Endometrial microvascular endothelial cells (primary cell): Measurements from ENCODE around the gene LHX3. TPM values are rescaled to one million over a fixed set of nuclear protein-coding genes. Genes with fewer than 3 reads are reported as not detected.

Experiments used
- in situ Hi-C: cut with HindIII; loops from 2 replicates; pipeline ENCODE4 v1.10.0; 2017; ENCODE audit warnings: low sequenced_read_pairs, low pct_unique_long_range_greater_than_20kb; ENCODE audit errors: inconsistent ontology term
- total RNA-seq: library from RNA; depleted of rRNA; stranded (reverse); fragments of >200 nt; gene quantifications from one replicate; pipeline ENCODE4 v1.2.3, GENCODE V29; 2015; ENCODE audit errors: inconsistent ontology term

Gene LHX3
- total RNA-seq, 1 donor from 2014 or later = not detected

DNA sequence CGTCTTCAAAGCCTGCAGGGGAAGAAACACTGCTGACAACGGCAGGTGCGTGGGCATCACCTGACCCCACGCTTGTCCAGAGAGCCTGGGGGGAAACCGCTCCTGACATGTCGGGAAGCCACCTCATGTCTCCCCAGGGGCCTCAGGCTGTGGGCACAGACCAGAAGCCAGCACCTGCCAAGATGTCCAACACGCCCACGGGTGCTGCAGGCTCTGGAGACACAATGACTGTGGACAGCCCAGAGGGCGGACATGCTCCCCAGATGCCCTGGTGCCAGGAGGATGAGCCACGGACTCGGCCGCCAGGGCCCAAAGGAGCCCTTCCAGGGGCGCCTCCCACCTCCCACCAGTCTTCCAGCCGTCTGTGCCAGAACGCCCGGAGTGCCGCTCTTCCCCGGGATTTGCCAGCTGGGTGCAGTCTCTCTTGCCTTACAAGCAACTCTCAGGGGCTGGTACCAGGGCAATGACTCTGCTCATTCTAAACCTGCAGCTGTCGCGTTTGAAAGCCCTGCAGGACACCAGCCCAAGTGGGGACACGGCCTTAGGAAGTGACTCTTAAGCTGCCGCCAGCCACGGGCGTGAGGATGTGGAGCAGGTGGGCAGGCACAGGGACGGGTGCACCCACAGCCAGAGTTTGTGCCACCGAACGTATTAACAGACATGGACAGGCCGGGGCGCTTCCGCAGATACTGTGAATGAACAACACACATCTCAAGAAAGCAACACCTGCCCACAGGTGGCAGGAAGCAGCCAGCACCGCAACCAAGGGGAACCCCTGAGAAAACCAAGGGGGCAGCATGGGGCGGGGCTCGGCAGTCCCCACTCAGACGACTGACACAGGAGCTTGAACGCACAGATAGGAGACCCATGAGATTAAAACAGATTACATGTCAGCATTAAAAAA lies 6.8 kb upstream of the LHX3 start:
- in situ Hi-C loops = no loop called here

DNA sequence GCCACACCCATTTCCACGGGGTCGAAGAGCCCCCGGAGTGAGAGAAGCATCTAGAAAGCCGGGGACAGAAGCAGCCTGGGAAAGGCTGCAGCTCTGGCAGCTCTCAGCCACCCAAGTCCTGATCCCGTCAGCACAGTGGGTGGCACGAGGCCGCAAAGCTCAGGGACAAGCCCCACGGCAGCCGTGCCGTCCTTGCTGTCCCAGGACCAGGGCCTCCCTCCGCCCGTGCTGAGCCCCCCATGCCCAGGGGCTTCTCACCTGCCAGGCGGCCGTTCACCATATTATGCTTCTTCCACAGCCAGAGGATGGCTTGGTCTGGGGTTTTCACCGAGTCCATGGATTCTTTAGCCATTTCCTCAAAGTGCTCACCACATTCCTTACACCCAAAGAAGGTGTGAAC lies 6.1 kb upstream of the LHX3 start:
- in situ Hi-C loops = no loop called here

DNA sequence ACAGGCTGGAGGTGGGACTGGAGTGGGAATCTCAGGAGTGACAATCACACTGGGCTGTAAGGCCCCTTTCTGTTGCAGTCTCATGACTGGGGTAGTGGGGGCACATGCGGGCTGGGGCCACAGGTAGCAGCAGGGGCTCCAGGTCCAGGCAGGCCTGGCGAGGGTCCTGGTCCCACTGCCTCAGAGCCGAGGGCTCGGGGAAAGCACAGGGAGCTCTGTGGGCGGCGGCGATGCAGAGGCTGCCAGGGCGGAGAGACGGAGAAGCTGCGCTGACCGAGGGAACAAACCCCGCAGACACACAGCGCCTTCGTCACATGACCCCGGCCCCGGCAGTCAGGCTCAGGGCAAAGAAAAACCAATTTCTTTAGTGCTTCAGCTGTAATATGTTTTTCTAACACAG lies 5.3 kb upstream of the LHX3 start:
- in situ Hi-C loops = no loop called here

DNA sequence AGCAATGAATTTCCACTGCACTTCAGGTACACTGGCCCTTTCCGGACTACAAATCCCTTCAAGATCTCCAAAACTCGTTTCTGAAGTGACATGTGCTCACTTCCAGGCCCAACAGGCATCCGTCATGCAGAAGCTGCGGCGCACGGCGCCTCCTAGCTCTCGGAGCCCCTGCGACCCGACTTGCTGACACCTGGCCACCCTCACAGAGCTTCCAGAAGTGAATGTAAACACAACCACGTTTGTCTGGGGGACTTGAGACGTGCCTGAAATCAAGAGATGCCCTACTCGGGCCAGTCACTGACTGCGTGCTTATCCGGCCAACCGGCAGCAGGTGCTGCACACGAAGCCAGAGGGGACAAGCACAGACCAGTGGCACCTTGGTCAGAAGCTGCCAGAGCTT lies 4.9 kb upstream of the LHX3 start:
- in situ Hi-C loops = no loop called here

DNA sequence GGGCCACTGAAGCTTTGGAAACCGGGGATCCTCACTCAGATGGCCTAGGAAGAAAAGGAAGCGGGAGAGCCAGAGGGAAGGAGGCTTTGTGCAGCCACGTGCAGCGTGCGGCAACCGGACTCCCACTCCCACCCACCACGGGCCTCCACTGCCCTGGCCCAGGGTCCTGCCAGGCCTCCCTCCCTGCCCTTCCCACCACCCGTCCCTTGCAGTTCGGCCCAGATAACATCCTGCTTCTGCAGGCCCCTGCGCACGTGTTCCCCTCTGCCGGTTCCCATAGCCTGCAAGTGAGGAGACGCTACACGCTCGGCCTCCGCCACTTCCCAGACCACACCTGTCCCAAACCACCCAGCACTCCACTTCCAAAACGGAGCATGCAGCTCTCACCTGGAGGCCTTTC lies 4.3 kb upstream of the LHX3 start:
- in situ Hi-C loops = no loop called here

DNA sequence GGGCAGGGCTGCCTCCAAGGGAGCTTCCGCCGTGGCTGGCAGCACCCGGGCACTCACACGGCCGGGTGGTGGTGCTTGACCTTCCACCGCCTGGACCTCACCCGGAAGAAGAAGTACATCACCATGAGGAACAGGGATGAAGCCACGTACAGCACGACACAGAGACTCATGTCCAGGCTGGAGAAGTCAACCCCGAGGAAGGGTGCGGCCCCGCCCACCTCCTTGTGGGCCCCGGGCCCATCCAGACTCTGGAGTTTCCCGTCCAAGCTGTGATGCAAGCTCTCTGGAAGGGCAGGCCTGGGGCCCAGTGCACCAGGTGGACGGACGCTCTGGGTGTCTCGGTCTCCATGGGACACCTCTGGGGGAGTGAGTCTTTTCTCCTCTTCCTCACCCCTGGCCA lies 3.7 kb upstream of the LHX3 start:
- in situ Hi-C loops = no loop called here

DNA sequence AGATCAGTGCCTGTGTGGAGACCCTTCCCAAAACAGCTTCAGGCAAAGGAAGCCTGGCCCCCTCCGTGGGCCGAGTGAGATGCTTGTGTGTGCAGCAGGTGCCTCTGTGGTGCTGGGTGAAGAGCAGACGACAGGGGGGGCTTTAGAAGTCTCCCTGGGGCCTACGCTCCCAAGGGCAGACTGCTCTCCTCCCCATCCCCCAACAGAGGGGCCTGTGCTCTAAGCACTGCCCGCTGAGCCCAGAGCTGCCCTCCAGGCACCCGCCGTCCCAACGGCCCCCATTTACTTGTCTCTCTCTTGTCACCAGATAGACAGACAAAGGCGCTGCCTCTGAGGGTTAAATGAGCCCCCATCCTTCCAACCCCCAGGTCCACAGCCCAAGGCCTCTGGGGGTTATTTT lies 2.7 kb upstream of the LHX3 start:
- in situ Hi-C loops = no loop called here

DNA sequence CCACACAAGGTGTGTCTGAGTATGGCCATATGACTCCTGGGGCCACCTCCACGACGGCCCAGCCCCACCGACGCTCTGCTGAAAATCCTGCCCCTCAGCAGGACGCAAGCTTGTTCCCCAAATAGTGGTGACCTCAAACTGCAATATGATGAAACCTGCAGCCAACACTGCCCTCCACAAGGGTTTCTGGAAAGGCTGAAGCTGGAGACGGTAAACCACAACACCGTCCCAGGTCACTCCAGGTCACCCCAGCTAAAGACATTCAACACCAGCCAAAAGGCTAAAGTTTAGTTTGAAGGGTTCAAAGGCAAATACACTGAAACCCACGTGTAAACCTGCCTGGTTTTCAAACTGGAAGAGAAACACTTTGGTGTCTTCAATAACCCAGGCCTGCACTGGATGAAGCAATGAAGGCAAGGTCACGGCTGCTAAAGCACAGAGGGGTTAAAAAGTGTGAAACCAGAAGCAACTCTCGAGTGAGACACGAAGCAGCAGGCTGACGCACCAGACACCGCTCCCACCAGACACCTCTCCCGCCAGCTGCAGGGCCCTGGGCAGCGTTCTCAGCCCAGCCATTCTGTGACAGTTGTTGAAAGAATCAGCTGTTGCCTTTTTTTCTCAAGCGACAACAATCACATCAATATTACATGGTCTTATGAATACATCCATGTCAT lies 1.8 kb upstream of the LHX3 start:
- in situ Hi-C loops = no loop called here

DNA sequence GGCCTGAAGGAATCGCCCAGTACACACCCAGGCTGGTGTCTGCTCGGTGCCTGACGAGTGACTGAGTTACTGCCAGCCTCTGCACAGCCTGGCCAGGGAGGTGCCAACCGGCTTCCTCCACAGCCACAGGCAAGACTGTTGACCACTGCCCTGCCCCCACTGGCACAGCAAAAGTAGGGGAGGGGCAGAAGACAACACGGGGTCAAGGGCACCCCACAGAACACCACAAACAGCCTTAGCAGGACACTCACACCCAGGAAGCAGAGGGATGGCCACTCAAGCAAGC lies 722 bp upstream of the LHX3 start:
- in situ Hi-C loops = no loop called here

DNA sequence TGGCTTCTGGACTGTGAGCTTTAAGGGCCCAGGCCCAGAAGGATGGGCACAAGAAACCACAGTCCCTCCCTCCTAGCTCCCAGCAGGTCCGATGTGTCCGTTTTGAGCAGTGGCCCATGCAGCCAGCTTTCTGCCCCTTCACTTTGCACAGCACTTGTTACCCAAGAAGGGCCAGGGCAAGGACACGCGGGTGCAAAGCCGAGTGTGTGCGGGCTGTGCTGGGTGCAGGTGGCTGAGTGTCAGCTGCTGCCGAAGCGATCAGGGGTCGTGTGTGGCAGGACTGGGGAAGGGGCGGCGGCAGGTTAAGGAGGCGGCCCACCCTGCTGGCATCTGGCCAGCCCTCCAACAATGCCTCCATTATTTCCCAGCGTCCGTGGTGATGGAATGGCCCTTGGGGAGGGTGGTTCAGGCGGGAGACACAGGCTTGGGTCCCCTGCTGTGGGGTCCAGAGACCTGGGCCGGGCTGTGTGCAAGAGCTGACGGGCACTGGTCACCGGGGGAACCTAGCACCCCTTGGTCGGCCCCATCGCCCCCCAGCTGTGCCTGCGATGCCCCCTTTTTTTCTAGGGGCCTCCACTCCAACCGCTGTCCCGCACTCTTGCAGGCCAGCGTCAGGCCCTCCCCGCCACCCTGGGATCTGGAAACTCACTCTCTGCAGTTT lies 653 bp downstream of the LHX3 start:
- in situ Hi-C loops = no loop called here

DNA sequence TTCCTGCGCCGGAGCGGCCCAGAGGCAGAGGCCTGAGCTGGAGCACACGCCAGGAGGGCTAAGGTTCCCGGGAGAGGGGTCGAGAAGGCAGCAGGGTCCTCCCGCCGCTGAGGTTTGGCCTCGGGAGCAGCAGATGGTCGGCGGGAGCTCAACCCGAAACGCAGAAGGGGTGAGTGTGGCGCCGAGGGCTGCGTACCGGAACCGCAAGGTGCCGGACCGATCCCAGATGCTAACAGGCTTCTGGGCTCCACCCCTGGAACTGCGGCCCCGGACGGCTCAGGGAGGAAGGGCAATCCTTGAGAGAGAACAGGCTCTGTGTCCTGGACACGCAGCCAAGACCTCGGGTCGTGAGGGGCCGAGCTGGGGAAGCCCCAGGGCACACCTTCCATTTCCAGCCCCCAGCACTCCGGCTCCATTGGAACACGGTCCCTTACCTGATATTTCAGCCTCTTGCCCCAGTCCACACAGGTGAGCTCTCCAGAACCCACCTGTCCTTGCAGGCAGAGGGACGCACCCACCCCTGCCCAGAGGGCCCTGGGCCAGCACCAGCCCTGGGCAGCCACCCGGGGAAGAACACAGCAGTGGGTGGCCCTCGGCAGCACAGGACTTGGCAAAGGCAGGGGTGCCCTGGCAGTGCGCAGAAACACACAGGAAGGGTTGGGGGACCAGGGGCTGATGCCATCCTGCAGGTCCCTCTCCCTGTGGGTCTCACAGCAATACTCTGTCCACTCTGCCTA lies 1.4 kb downstream of the LHX3 start:
- in situ Hi-C loops = no loop called here

DNA sequence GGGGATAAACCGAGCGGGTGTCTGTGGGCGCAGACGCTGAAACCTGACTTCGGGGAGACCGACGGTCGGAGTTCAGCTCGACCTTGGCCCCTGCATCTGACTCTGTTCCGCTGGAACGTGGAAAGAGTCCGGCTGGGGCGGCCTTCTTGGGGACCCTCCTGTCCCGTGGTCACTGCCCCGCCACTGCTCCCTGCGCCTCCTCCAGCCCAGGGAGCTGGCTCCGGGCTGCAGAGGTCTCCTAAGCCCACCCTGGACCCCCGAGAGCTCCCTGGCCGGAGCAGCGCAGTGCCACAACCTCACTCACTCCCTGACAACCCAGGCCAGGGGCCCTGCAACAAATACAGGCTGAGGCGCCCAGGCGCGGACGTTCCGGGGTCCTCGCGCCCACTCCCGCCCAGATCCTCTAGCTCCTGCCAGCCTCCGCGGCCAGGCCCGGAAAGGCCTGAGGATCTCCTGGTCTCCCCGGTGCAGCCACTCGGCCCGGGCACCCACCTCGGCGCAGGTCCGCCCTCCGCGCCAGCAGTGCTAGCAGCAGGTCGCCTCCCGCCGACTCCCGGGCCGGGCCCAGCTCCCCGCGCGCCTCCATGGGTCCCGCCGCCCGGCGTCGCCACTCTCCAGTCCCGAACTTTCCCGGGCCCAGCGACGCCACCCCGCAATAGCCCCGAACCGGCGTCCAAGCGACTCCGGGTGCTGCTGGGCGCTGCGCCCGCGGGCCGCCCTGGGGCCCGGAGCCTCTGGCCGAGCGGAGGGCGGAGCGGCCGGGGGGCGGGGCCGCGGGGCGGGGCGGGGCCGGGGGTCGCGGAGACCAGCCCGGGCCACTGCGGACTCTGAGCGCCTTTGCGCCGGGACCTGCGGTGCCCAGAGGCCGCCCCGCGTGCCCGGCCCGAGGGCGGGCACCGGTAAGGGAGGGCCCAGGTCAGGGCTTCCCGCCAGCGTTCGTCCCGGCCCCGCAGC lies 2.2 kb downstream of the LHX3 start:
- in situ Hi-C loops = no loop called here

DNA sequence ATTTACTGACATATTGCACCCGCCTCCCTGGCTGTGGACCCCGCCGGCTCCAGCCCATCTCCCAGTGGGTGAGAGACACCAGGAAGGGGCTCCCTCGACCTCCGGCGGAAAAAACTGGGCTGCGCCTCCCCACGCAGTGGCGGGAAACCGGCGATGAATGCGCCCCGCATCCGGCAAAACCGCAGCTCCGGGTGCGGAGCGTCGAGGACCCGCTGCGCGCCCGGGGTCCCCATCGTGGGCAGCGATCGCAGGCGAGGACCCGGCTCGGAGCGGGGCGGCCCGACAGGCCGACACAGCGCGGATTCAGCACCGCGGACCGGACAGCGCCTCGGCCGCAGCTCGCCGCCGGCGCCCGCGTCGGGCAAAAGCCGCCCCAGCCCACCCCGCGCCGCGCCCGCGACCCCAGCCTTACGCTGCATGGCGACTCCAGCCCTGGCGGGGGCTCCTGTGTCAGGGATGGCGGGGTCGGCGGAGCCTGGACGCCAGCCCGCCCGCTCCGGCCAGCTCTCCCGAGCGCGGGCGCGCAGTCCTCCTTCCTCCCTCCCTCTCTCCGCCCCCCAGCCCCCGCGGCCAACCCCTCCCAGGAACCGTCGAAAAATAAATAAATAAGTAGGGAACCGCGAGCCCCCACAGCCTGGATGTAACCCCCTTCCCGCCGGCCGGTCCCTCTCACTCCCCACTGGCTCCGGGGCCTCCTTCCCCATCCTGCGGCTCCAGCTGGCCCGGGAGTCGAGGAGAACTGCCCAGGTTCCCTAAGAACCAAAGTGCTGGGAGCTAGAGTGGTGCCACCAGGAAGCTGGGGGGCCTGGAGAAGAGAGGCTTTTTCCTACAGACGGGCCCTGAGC lies 3.1 kb downstream of the LHX3 start:
- in situ Hi-C loops = no loop called here

DNA sequence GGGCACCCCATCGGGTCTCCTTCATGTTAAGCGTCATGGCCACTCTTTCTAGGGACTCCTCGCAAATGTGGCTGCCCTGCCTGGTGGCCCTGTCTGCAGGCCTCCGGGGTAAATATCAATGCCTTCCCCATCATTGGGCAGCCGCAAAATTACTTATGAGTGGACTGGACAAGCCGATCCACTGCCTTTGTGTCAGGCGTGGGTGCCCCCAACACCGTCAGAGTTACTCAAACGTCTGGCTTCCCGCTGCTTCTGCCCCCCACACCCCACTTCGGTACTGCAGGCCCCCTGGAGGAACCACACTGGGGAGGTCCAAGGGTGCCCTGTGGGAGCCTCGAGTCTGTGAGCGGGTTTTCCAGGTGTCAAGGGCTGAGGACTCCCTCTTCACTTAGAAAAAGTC lies 3.8 kb downstream of the LHX3 start:
- in situ Hi-C loops = no loop called here

DNA sequence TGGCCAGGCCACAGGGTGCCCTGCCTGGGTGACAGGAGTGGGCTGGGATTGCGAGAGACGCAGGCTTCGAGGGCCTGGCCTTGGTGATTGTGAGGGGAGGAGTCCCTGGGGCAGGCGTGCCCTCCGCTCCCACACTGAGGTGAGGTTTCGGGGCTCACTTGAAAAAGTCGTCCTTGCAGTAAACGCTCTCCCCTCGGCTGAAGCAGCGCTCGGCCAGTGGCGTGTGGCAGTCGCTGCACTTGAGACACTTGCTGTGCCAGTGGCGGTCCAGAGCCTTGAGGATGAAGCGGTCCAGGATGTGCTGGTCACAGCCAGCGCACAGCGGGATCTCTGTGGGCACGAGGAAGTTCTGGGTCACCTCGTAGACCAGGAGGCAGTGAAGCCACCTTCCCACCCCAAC lies 4.5 kb downstream of the LHX3 start:
- in situ Hi-C loops = no loop called here

DNA sequence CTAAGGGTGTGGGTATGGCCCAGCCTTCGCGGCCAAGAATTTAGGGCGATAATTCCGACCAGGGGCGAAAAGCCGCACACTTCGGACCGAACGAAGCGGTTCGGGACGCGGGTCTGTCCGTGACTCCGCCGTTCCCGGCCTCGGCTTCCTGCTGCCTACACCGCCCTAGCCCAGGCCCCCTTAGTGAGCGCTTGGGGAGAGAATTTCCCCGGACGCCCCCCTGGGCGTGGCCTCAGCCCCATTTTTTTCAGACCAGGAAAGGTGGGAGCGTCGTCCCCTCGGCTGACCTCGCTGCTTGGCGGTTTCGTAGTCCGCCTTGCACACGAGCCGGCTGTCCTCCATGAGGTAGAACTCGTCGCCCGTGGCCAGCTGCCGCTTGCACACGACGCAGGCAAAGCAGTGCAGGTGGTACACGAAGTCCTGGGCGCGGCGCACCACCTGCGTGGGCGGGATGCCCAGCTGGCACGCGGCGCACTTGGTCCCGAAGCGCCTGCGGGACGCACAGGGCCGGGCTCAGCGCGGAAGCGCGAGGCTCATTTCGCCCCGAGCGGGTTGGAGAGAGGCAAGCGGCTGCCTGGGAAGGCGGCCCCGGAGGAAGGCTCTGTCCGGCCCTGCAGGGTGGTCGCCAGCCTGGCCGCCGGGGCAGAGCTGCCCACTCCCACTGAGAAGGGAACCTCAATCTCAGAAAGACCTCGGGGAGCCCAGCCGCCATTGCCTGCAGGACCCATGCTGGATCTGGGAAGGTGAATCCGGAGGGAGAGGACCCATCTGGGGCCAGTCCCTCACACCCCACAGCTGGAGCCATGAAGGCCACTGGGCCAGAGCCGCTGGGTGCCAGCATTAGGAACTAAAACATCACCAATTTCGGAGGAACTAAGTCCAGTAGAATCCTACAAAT lies 5.3 kb downstream of the LHX3 start:
- in situ Hi-C loops = no loop called here

DNA sequence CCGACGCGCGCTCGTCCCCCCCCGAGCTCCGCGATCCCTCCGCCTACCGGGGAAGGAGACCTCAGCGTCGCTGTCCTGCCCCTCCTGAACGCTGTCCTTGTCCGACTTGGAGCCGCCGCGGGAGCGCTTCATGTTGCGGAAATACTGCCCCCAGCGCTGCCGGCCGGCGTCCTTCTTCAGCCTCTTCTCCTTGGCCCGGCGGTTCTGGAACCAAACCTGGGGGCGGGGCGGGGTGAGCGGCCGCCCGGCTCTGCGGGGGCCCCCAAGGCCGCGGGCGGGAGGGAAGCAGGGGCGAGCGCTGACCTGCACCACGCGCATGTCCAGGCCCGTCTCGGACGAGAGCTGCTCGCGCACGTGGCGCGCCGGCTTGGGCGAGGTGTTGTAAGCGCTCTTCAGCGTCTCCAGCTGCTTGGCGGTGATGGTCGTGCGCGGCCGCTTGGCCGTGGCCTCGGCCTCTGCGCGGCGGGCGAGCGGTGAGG lies 6.3 kb downstream of the LHX3 start:
- in situ Hi-C loops = no loop called here
